Epithelial cell of umbilical artery (primary cell): ENCODE data around the gene EPB41. TPM values are rescaled to one million over a fixed set of nuclear protein-coding genes. Genes with fewer than 3 reads are reported as not detected.

ENCODE experiments used
- total RNA-seq: library from RNA; depleted of rRNA; stranded (reverse); fragments of >200 nt; gene quantifications from 2 replicates; pipeline ENCODE4 v1.2.3, GENCODE V29; 2014

Gene EPB41
- total RNA-seq: 22.1 and 31.8 TPM in 2 replicates

DNA sequence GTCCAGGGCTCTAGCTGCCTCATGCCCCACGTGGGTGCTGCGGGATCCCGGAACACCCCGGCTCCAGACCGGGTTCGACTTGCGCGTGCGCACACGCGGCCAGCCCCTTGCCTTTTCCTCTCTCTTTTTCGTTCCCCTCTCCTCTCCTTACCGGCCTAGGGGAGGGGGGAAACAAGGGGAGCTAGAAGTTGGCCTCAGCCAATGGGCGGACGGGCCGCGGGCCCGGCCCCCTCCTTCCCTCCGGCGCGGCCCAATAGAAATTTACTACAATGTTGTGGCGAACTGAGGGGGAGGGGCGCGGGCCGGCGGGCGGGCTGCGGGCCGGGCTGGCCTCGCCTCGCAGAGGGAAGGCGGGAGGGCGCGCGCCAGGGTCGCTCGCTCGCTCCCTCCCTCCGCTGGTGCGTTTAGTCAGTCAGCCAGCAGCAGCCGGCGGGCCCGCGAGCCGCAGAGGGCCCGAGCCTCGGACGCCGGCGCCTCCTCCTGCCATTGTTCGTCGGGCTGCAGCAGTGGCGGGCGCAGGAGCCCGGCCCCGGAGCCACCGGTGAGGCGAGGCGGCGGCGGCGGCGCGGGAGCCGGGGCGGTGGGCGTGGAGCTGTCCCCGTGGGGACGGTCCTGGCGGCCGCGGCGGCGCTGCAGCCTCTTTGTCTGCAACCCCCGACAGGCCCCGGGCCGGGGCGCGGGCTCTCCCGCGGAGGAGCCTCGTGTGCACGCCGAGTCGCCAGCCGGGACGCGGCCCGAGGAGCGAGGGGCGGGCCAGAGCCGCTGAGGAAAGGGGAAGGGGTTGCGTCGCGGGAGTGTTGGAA, at the start of gene EPB41:
Gene EPB41, plus strand, starts transcription at position 342 of the 803 bp plus-strand sequence. CDS start 72,869 bp downstream, outside the sequence.

DNA sequence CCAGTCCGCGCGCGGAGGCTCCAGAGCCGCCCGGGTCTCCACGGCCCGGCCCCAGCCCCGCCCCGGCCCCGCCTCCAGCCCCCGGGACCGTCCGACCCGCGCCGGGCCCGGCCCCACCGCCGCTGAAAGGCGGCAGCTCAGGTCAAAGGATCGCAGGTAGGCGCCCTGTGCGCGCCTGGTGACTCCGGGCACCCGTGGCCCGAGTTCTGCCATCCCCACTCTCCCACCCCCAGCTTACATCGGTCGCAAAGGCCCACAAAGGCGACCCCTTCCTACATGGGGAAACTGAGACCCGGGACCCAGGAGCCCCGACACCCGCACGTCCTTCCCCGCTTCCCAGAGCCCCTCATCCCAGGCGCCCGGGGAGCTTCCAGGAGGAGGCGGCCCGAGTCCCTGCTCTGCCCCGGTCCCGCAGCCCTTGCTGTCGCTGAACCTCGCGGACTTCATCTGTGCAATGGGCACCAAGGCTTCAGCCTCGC, 209.6 kb downstream of the EPB41 start, which contains the start of gene TMEM200B:
Gene TMEM200B, minus strand, starts transcription at position 17 of the 479 bp plus-strand sequence. CDS start 2,075 bp downstream, outside the sequence.

Other genes starting within 250 kb of the EPB41 start
- 7.5 and 11.1 TPM in 2 replicates for gene GMEB1, start 245.8 kb upstream of the EPB41 start, total RNA-seq
- gene YTHDF2, start 177.6 kb upstream of the EPB41 start, total RNA-seq: 81.5 and 89.5 TPM in 2 replicates
- not detected in 2 replicates for gene OPRD1, start 102.4 kb upstream of the EPB41 start, total RNA-seq
- 0.65 and 1.8 TPM in 2 replicates for gene TMEM200B, start 209.3 kb downstream of the EPB41 start, total RNA-seq